H9 (cell line): ENCODE results near the gene MCF2L. TPM values are rescaled to one million over a fixed set of nuclear protein-coding genes. Genes with fewer than 3 reads are reported as not detected.

Source experiments
- DNase-seq: peaks from one replicate; pipeline ENCODE4 v3.0.0-alpha.2; 2017
- H2AFZ ChIP-seq: one replicate; pipeline ENCODE4 v1.6.1; 2013; ENCODE audit warnings: mild to moderate bottlenecking, low read length, control low read depth, moderate library complexity
- H2AK5ac ChIP-seq: 2 replicates; pipeline ENCODE4 v1.6.1; 2013; ENCODE audit warnings: low read length, control low read depth, mixed read lengths; ENCODE audit not compliant: insufficient read length
- H2BK120ac ChIP-seq: one replicate; pipeline ENCODE4 v1.6.1; 2013; ENCODE audit warnings: low read depth, mild to moderate bottlenecking, low read length, control low read depth, inconsistent platforms; ENCODE audit not compliant: poor library complexity, severe bottlenecking
- H2BK12ac ChIP-seq: 2 replicates; pipeline ENCODE4 v1.6.1; 2013; ENCODE audit warnings: low read length, control low read depth, mixed read lengths, low read depth; ENCODE audit not compliant: insufficient read length
- H2BK15ac ChIP-seq: 2 replicates; pipeline ENCODE4 v1.6.1; 2013; ENCODE audit warnings: low read depth, low read length, control low read depth
- H2BK20ac ChIP-seq: one replicate; pipeline ENCODE4 v1.6.1; 2013; ENCODE audit warnings: low read depth, mild to moderate bottlenecking, low read length, control low read depth, inconsistent platforms; ENCODE audit not compliant: poor library complexity, severe bottlenecking
- H2BK5ac ChIP-seq: 2 replicates; pipeline ENCODE4 v1.6.1; 2013; ENCODE audit warnings: low read length, control low read depth, mixed read lengths; ENCODE audit not compliant: insufficient read length
- H3K14ac ChIP-seq: 2 replicates; pipeline ENCODE4 v1.6.1; 2013; ENCODE audit warnings: low read length, control low read depth; ENCODE audit not compliant: insufficient read depth
- H3K18ac ChIP-seq: 2 replicates; pipeline ENCODE4 v1.6.1; 2013; ENCODE audit warnings: low read depth, mild to moderate bottlenecking, mixed read lengths, low read length, control low read depth; ENCODE audit not compliant: insufficient read length
- H3K23ac ChIP-seq: 2 replicates; pipeline ENCODE4 v1.6.1; 2013; ENCODE audit warnings: low read length, control low read depth, mixed read lengths, low read depth; ENCODE audit not compliant: insufficient read length
- H3K23me2 ChIP-seq: 2 replicates; pipeline ENCODE4 v1.6.1; 2013; ENCODE audit warnings: low read depth, mild to moderate bottlenecking, mixed read lengths, low read length, control low read depth; ENCODE audit not compliant: insufficient read length, poor library complexity, severe bottlenecking
- H3K27ac ChIP-seq: 2 replicates; pipeline ENCODE4 v1.5.1; 2013; ENCODE audit warnings: low read length, control low read depth, mixed read lengths, low read depth; ENCODE audit not compliant: insufficient read length
- H3K27me3 ChIP-seq: 2 replicates; pipeline ENCODE4 v1.6.1; 2013; ENCODE audit warnings: low read length, control low read depth, inconsistent platforms; ENCODE audit not compliant: insufficient read depth
- H3K4ac ChIP-seq: 2 replicates; pipeline ENCODE4 v1.6.1; 2013; ENCODE audit warnings: low read depth, mild to moderate bottlenecking, control low read depth, inconsistent platforms, low read length, moderate library complexity
- H3K4me1 ChIP-seq: 2 replicates; pipeline ENCODE4 v1.6.1; 2013; ENCODE audit warnings: low read length, control low read depth, inconsistent platforms; ENCODE audit not compliant: insufficient read depth
- H3K4me2 ChIP-seq: 2 replicates; pipeline ENCODE4 v1.6.1; 2013; ENCODE audit warnings: low read length, control low read depth, mixed read lengths; ENCODE audit not compliant: insufficient read length, insufficient read depth
- H3K56ac ChIP-seq: 2 replicates; pipeline ENCODE4 v1.6.1; 2013; ENCODE audit warnings: low read depth, mild to moderate bottlenecking, mixed read lengths, low read length, control low read depth; ENCODE audit not compliant: insufficient read length
- H3K79me1 ChIP-seq: 2 replicates; pipeline ENCODE4 v1.6.1; 2013; ENCODE audit warnings: low read depth, mild to moderate bottlenecking, moderate library complexity, low read length, control low read depth, inconsistent platforms; ENCODE audit not compliant: insufficient read depth, poor library complexity, severe bottlenecking
- H3K79me2 ChIP-seq: 2 replicates; pipeline ENCODE4 v1.6.1; 2013; ENCODE audit warnings: low read length, control low read depth, inconsistent platforms; ENCODE audit not compliant: insufficient read depth
- H3K9ac ChIP-seq: 2 replicates; pipeline ENCODE4 v1.6.1; 2013; ENCODE audit warnings: low read length, control low read depth, mixed read lengths; ENCODE audit not compliant: insufficient read length; ENCODE audit errors: extremely low read depth
- H3K9me3 ChIP-seq: one replicate; pipeline ENCODE4 v1.6.1; 2013; ENCODE audit warnings: low read depth, low read length, inconsistent platforms; ENCODE audit not compliant: control insufficient read depth
- H3T11ph ChIP-seq: one replicate; pipeline ENCODE4 v1.6.1; 2013; ENCODE audit warnings: mild to moderate bottlenecking, low read length, control low read depth, inconsistent platforms
- H4K20me1 ChIP-seq: one replicate; pipeline ENCODE4 v1.6.1; 2013; ENCODE audit not compliant: control insufficient read depth, insufficient read length, insufficient read depth
- H4K5ac ChIP-seq: 2 replicates; pipeline ENCODE4 v1.6.1; 2013; ENCODE audit warnings: low read depth, mild to moderate bottlenecking, mixed read lengths, low read length, control low read depth; ENCODE audit not compliant: insufficient read length
- H4K8ac ChIP-seq: replicated peaks from 2 replicates; pipeline ENCODE4 v1.6.1; 2013; ENCODE audit warnings: low read length, control low read depth, mixed read lengths, low read depth; ENCODE audit not compliant: insufficient read length
- H4K91ac ChIP-seq: 2 replicates; pipeline ENCODE4 v1.6.1; 2013; ENCODE audit warnings: low read depth, mild to moderate bottlenecking, moderate library complexity, mixed read lengths, low read length, control low read depth; ENCODE audit not compliant: insufficient read length
- H3K27ac Mint-ChIP-seq, 3 experiments: 2 replicates in 2 of 3; 3 replicates in 1 of 3; pipeline ENCODE4 v1.8.0; 2020 to 2021; ENCODE audit warnings: mixed read lengths in 3 of 3, mild to moderate bottlenecking in 1 of 3, moderate library complexity in 1 of 3
- H3K27me3 Mint-ChIP-seq: 2 replicates; pipeline ENCODE4 v1.8.0; 2021; ENCODE audit warnings: low read depth, mild to moderate bottlenecking, moderate library complexity, mixed read lengths
- H3K36me3 Mint-ChIP-seq, 3 experiments: 2 replicates in 2 of 3; 3 replicates in 1 of 3; pipeline ENCODE4 v1.8.0; 2020 to 2021; ENCODE audit warnings: low read depth in 3 of 3, mixed read lengths in 3 of 3; ENCODE audit not compliant: insufficient read depth in 1 of 3
- H3K4me1 Mint-ChIP-seq, 2 experiments: 2 replicates each; pipeline ENCODE4 v1.8.0; 2020; ENCODE audit warnings: mixed read lengths in 2 of 2
- H3K4me3 Mint-ChIP-seq, 2 experiments: 2 replicates in 1 of 2; 3 replicates in 1 of 2; pipeline ENCODE4 v1.8.0; 2020 to 2021; ENCODE audit warnings: mild to moderate bottlenecking in 2 of 2, mixed read lengths in 2 of 2, moderate library complexity in 1 of 2
- H3K9me3 Mint-ChIP-seq, 2 experiments: 2 replicates in 1 of 2; 3 replicates in 1 of 2; pipeline ENCODE4 v1.8.0; 2020; ENCODE audit warnings: mild to moderate bottlenecking in 2 of 2, mixed read lengths in 2 of 2, moderate library complexity in 1 of 2
- WGBS: extraction: QIAGEN DNeasy Blood & Tissue Kit; methylation state at CpG from one replicate; pipeline ENCODE4 v1.1.7; 2013; ENCODE audit warnings: missing lambda C conversion rate, low lambda C conversion rate, mixed read lengths; ENCODE audit not compliant: insufficient read length; ENCODE audit errors: extremely low coverage; 5-methylcytosine and 5-hydroxymethylcytosine counted together
- total RNA-seq: library from RNA; stranded (reverse); gene quantifications from 2 replicates; pipeline ENCODE4 v1.2.1, GENCODE V29; 2021
- TF ChIP-seq, protein P1 (sequence below): fragments of 200-600 bp; sonication (generic); conservative IDR thresholded peaks from 3 replicates; pipeline ENCODE4 v1.8.0; 2021; ENCODE audit warnings: antibody characterized with exemption, mild to moderate bottlenecking

MCF2L gene
- total RNA-seq, 1 experiment from 2014 or later: 18.5 TPM

DNA sequence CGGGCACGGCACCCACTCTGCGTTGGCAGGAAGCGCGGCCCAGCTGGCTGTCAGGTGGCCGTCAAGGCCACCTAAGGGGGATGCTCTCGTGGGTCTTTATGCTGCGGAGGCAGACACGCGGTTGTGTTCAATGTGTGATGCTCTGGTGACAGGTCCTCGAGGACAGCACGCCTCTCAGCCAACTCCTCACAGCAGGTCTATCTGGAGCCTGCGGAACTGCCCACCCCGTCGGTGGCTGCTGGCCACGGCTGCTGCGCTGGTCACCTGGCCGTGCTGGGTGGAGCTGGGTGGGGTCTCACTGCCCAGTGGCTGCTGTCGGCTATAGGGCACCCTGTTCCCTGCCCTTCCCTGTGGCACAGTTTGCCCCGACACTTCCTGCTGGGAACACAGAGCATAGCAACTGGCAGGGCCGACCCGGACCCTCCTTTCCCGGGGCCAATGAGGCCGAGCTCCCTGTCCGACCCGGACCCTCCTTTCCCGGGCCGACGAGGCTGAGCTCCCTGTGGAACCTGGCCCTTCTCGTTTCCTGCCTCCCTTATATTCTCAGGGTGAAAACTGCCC lies 122.3 kb downstream of the MCF2L start:
- peaks cover 18 to 24% of the 10 kb centered on the region in 2 experiments for H3K4me1 Mint-ChIP-seq
- H3T11ph ChIP-seq: no peak overlapping the region

More for the DNA sequence above, 122.3 kb downstream of the MCF2L start:
- Histone ChIP-seq H2BK120ac (no peak overlapping the region), H3K27ac (no peak overlapping the region), H4K91ac (no peak overlapping the region), H3K9ac (no peak overlapping the region), H3K4ac (no peak overlapping the region), H4K5ac (no peak overlapping the region), H2BK20ac (no peak overlapping the region), H3K14ac (no peak overlapping the region), H3K18ac (no peak overlapping the region), H2AFZ (no peak overlapping the region), H2BK5ac (no peak overlapping the region), H3K27me3 (no peaks in the 10 kb centered on the region), H3K56ac (no peak overlapping the region), H2AK5ac (no peak overlapping the region), H3K23ac (no peak overlapping the region), H4K8ac (no peak overlapping the region), H3K9me3 (no peaks in the 10 kb centered on the region), H3K79me1 (no peaks in the 10 kb centered on the region), H2BK15ac (no peak overlapping the region), H2BK12ac (no peak overlapping the region), H3K4me2 (no peak overlapping the region), H4K20me1 (peaks cover 2% of the 10 kb centered on the region), H3K4me1 (no peaks in the 10 kb centered on the region; the same call in 1 of the 2 replicates), H3K79me2 (no peaks in the 10 kb centered on the region), H3K23me2 (no peaks in the 10 kb centered on the region)
- TF ChIP-seq, protein P1, sequence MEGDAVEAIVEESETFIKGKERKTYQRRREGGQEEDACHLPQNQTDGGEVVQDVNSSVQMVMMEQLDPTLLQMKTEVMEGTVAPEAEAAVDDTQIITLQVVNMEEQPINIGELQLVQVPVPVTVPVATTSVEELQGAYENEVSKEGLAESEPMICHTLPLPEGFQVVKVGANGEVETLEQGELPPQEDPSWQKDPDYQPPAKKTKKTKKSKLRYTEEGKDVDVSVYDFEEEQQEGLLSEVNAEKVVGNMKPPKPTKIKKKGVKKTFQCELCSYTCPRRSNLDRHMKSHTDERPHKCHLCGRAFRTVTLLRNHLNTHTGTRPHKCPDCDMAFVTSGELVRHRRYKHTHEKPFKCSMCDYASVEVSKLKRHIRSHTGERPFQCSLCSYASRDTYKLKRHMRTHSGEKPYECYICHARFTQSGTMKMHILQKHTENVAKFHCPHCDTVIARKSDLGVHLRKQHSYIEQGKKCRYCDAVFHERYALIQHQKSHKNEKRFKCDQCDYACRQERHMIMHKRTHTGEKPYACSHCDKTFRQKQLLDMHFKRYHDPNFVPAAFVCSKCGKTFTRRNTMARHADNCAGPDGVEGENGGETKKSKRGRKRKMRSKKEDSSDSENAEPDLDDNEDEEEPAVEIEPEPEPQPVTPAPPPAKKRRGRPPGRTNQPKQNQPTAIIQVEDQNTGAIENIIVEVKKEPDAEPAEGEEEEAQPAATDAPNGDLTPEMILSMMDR: no peak
- no CpG with 5 or more reads among the region's 30 CpGs for WGBS
- H3K27me3 Mint-ChIP-seq: peaks cover 1% of the 10 kb centered on the region; the same call in 1 of the 2 replicates
- no peaks in the 10 kb centered on the region for H3K9me3 Mint-ChIP-seq
- H3K27ac Mint-ChIP-seq: no peak overlapping the region
- no peak for DNase-seq
- no peak overlapping the region for H3K4me3 Mint-ChIP-seq
- H3K36me3 Mint-ChIP-seq: peaks cover 0 to 9% (median 6%) of the 10 kb centered on the region in 3 experiments; a peak in 5 of 7 replicates
